B cell (primary cell): ENCODE data around the gene THAP8. TPM values are rescaled to one million over a fixed set of nuclear protein-coding genes. Genes with fewer than 3 reads are reported as not detected.

ENCODE experiments used
- ATAC-seq: fragments of 200-7000 bp; cut with Tn5 transposase; one replicate; pipeline ENCODE4 v1.10.0; 2021; ENCODE audit warnings: low read depth, mild to moderate bottlenecking, moderate number of reproducible peaks, moderate library complexity
- CTCF ChIA-PET: fragments of 350-600 bp; sonication (Branson Sonifier 250); formaldehyde crosslinking; loops from one replicate; lab custom pipeline; 2021; ENCODE audit warnings: antibody characterized with exemption, inconsistent platforms; lab: Charles Lee
- POLR2A ChIA-PET: fragments of 350-600 bp; sonication (Branson Sonifier 250); formaldehyde crosslinking; loops from one replicate; lab custom pipeline; 2021; ENCODE audit warnings: antibody characterized with exemption; lab: Charles Lee
- DNase-seq: peaks from one replicate; pipeline ENCODE4 v3.0.0; 2013
- H2AFZ ChIP-seq: 2 replicates; pipeline ENCODE4 v1.6.1; 2012; ENCODE audit warnings: mild to moderate bottlenecking, low read depth, low read length; ENCODE audit not compliant: insufficient read depth, poor library complexity, severe bottlenecking
- H3K27ac ChIP-seq, 2 donors: 1 replicate in 1 of 2; 2 replicates in 1 of 2; pipeline ENCODE4 v1.5.1; 2012 to 2013; ENCODE audit warnings: low read length in 2 of 2, mild to moderate bottlenecking in 2 of 2, moderate library complexity in 1 of 2
- H3K27me3 ChIP-seq, 4 experiments: fragments of 200-600 bp in 1 of 4; sonication (generic) in 1 of 4; replicated peaks in 1 of 4; 1 replicate in 2 of 4; 2 replicates in 2 of 4; pipeline versions ENCODE4 v1.6.1 to v1.7.0; 2013 to 2016; ENCODE audit warnings: low read length in 3 of 4, mild to moderate bottlenecking in 2 of 4, mixed read lengths in 1 of 4, moderate library complexity in 1 of 4; ENCODE audit not compliant: insufficient read depth in 4 of 4, control insufficient read depth in 3 of 4; ENCODE audit errors: control extremely low read depth in 1 of 4
- H3K36me3 ChIP-seq, 2 experiments: replicated peaks in 1 of 2; 1 replicate in 1 of 2; 2 replicates in 1 of 2; pipeline versions ENCODE4 v1.6.1 to v1.7.1; 2013; ENCODE audit warnings: low read length in 1 of 2; ENCODE audit not compliant: insufficient read depth in 2 of 2, control insufficient read depth in 1 of 2; ENCODE audit errors: control extremely low read depth in 1 of 2, extremely low read depth in 1 of 2
- H3K4me1 ChIP-seq, 2 donors: fragments of 200-600 bp in 1 of 2; sonication (generic) in 1 of 2; 1 replicate in 1 of 2; 2 replicates in 1 of 2; pipeline versions ENCODE4 v1.5.1 to v1.6.1; 2013 to 2017; ENCODE audit warnings: low read length in 2 of 2; ENCODE audit not compliant: control insufficient read depth in 2 of 2, insufficient read depth in 2 of 2
- H3K4me2 ChIP-seq: replicated peaks from 2 replicates; pipeline ENCODE3; 2012; ENCODE audit warnings: mild to moderate bottlenecking, low read depth, low read length; ENCODE audit not compliant: poor library complexity, severe bottlenecking
- H3K4me3 ChIP-seq, 5 experiments: fragments of 200-600 bp in 1 of 5; sonication (generic) in 1 of 5; 1 replicate in 3 of 5; 2 replicates in 2 of 5; pipeline versions ENCODE4 v1.5.1 to v1.7.0; 2011 to 2016; ENCODE audit warnings: low read length in 4 of 5, mild to moderate bottlenecking in 4 of 5, low read depth in 2 of 5, control low read depth in 1 of 5, moderate library complexity in 1 of 5; ENCODE audit not compliant: insufficient read depth in 1 of 5; ENCODE audit errors: control extremely low read depth in 1 of 5, extremely low read depth in 1 of 5
- H3K79me2 ChIP-seq: fragments of 200-600 bp; sonication (generic); one replicate; pipeline ENCODE4 v1.6.0; 2016; ENCODE audit warnings: low read length; ENCODE audit not compliant: control insufficient read depth, insufficient read depth
- H3K9ac ChIP-seq: fragments of 200-600 bp; sonication (generic); 2 replicates; pipeline ENCODE4 v1.6.1; 2017; ENCODE audit warnings: mild to moderate bottlenecking, low read length, moderate library complexity
- H3K9me3 ChIP-seq, 3 donors: one replicate each; pipeline versions ENCODE4 v1.6.1 to v1.7.1; 2013; ENCODE audit warnings: low read length in 2 of 3; ENCODE audit not compliant: control insufficient read depth in 2 of 3, insufficient read depth in 1 of 3; ENCODE audit errors: control extremely low read depth in 1 of 3
- H4K20me1 ChIP-seq: 2 replicates; pipeline ENCODE4 v1.6.0; 2012; ENCODE audit warnings: mild to moderate bottlenecking, low read length; ENCODE audit not compliant: insufficient read depth, control insufficient read depth, poor library complexity, severe bottlenecking
- H3K27ac Mint-ChIP-seq: one replicate; pipeline ENCODE4 v1.8.0; 2021; ENCODE audit warnings: mixed read lengths
- H3K27me3 Mint-ChIP-seq: one replicate; pipeline ENCODE4 v1.8.0; 2021; ENCODE audit warnings: mixed read lengths
- H3K4me1 Mint-ChIP-seq: one replicate; pipeline ENCODE4 v1.8.0; 2021; ENCODE audit warnings: mixed read lengths
- H3K4me3 Mint-ChIP-seq: one replicate; pipeline ENCODE4 v1.8.0; 2021; ENCODE audit warnings: mixed read lengths
- H3K9me3 Mint-ChIP-seq: one replicate; pipeline ENCODE4 v1.8.0; 2022; ENCODE audit warnings: mixed read lengths; ENCODE audit not compliant: insufficient read depth
- EZH2 ChIP-seq: IDR thresholded peaks from 2 replicates; pipeline ENCODE4 v1.6.1; 2012; ENCODE audit warnings: borderline replicate concordance, low read depth, mild to moderate bottlenecking, moderate library complexity, low read length; ENCODE audit not compliant: insufficient read depth, poor library complexity, severe bottlenecking
- WGBS: methylation state at CpG from one replicate; pipeline ENCODE4 v1.1.5; 2013; ENCODE audit warnings: missing lambda C conversion rate; ENCODE audit not compliant: insufficient coverage; 5-methylcytosine and 5-hydroxymethylcytosine counted together
- intact Hi-C: fragments of 100-400 bp; cut with micrococcal nuclease; formaldehyde crosslinking; loops from one replicate; pipeline ENCODE4 v1.10.0; 2022
- polyA plus RNA-seq: library from polyadenylated mRNA; depleted of rRNA; stranded (reverse); fragments of >200 nt; gene quantifications from 2 replicates; pipeline ENCODE4 v1.2.3, GENCODE V29; 2012
- total RNA-seq, 2 donors: library from RNA; stranded (reverse); fragments of 120-200 nt in 1 of 2; gene quantifications; 1 replicate in 1 of 2; 2 replicates in 1 of 2; pipeline versions ENCODE4 v1.2.3 to v1.2.4, GENCODE V29; 2013 to 2022
- TF ChIP-seq, protein P1 (sequence below): fragments of 200-600 bp; IDR thresholded peaks from one replicate; pipeline ENCODE4 v1.8.0; 2022; ENCODE audit warnings: antibody characterized with exemption, mild to moderate bottlenecking

The THAP8 gene
- total and polyA plus RNA-seq, 2 donors (not counting 1 experiment from before 2014, with no cell fraction given) = 4.5 to 5.7 TPM

DNA sequence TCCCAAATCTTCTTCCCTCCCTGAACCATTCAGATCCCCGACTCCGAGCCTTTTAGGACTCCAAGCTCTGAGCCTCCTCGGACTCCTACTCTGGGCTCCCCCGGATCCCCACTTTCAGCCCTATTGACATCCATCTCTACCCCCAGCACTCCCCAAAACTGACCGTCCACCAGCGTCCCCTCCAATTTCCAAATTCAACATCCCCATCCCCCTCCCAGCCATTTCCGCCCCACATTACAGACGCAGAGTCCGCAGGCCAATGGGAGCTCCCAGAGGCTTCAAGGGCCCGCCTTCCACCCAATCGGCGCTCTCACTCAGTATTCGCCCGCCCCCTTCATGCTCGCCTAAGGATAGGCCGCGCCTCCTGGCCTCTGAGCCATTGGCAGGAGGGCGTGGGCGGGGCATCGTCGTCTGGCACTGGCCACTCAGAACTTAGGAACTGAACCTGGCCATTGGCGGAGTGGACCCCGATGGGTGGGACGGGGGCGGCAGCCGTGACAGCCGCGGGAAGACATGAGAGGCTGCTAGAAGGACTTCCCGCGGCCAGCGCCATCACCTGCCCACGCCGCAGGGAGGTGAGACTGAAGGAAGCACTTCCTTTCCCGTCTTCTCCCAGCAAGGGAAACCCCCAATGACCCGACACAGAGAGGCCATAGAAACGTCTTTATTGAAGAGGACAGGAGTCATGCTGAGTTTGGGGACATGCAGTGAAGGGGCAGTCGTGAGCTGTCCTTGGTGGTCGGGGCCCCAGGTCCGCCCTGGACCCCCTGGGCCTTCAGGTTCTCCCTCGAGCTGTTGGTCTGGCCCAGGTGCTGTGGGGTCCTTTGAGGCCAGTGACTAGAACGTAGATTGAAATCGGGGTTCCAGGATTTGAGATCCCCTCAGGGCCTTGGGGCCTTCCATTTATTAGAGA, 39.8 kb downstream of the THAP8 start, which contains the start of gene ALKBH6:
Gene ALKBH6, minus strand, starts transcription at position 202 of the 913 bp plus-strand sequence. CDS start 816 bp downstream, outside the sequence.
- intact Hi-C loops = loop anchor here (1.0 kb wide), 6 partner anchors 19 to 269 kb away; partner anchors contain the start of genes PSENEN, SDHAF1, TBCB and THAP8
- no peaks in the 10 kb centered on the region for H3K9me3 Mint-ChIP-seq
- CTCF ChIA-PET = interaction anchor here (1.4 kb wide), 1 partner anchor 20 kb away, joined by 4 read pairs; the partner anchor contains the start of gene SDHAF1
- H3K79me2 ChIP-seq = peaks cover 13% of the 10 kb centered on the region
- ATAC-seq (peak; percentile 99), DNase-seq (peak; percentile 98)
- no peaks in the 10 kb centered on the region for H3K36me3 ChIP-seq
- peak within 1 kb of the TSS; percentile 94 for H2AFZ ChIP-seq
- H3K27me3 Mint-ChIP-seq = no peaks in the 10 kb centered on the region
- POLR2A ChIA-PET = interaction anchor here (0.6 to 1.7 kb wide), 8 partner anchors 21 to 360 kb away, joined by 3 to 9 read pairs (median 4); partner anchors contain the start of genes POLR2I and THAP8
- peak within 1 kb of the TSS; percentile 67 to 94 (median 72) for H3K4me3 ChIP-seq
- H3K9me3 ChIP-seq = no peaks in the 10 kb centered on the region
- H3K27ac Mint-ChIP-seq = peak within 1 kb of the TSS; percentile 93
- peaks cover 28% of the 10 kb centered on the region for H3K4me1 Mint-ChIP-seq
- H4K20me1 ChIP-seq = no peaks in the 10 kb centered on the region
- WGBS = 5% methylated on average over 34 of the region's 42 CpGs
- peak within 1 kb of the TSS; percentile 92 for H3K4me2 ChIP-seq
- no peak for TF ChIP-seq EZH2
- TF ChIP-seq, protein P1, sequence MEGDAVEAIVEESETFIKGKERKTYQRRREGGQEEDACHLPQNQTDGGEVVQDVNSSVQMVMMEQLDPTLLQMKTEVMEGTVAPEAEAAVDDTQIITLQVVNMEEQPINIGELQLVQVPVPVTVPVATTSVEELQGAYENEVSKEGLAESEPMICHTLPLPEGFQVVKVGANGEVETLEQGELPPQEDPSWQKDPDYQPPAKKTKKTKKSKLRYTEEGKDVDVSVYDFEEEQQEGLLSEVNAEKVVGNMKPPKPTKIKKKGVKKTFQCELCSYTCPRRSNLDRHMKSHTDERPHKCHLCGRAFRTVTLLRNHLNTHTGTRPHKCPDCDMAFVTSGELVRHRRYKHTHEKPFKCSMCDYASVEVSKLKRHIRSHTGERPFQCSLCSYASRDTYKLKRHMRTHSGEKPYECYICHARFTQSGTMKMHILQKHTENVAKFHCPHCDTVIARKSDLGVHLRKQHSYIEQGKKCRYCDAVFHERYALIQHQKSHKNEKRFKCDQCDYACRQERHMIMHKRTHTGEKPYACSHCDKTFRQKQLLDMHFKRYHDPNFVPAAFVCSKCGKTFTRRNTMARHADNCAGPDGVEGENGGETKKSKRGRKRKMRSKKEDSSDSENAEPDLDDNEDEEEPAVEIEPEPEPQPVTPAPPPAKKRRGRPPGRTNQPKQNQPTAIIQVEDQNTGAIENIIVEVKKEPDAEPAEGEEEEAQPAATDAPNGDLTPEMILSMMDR = no peak
- H3K4me1 ChIP-seq = peaks cover 16 to 21% of the 10 kb centered on the region in 2 donors
- H3K27me3 ChIP-seq = peaks cover 0 to 6% (median 0%) of the 10 kb centered on the region in 4 experiments
- H3K9ac ChIP-seq = peak within 1 kb of the TSS; percentile 85
- H3K27ac ChIP-seq = peak within 1 kb of the TSS; percentile 70 to 86
- peak within 1 kb of the TSS; percentile 99 for H3K4me3 Mint-ChIP-seq
